GM20000 (cell line): ENCODE measurements around the gene ZDHHC12.
"Not testable (repeated sequence)": the region's sequence is repeated elsewhere in the genome, so short reads cannot be mapped to it uniquely, and the experiment has no call there.

ENCODE experiments used
- DNase-seq: peaks from one replicate; pipeline ENCODE4 v3.0.0; 2012; ENCODE audit warnings: low spot score
- CTCF ChIP-seq: IDR thresholded peaks from 2 replicates; pipeline ENCODE4 v1.5.1; 2012; ENCODE audit warnings: mild to moderate bottlenecking, control low read depth; ENCODE audit errors: extremely low read depth, missing control alignments

ZDHHC12 gene

GRCh38 chr9:128702949-128703615, 20.8 kb downstream of the ZDHHC12 start:
- no peak for TF ChIP-seq CTCF

GRCh38 chr9:128702445-128702948, 21.4 kb downstream of the ZDHHC12 start, which contains the start of gene PKN3:
Gene PKN3 (plus strand): TSS chr9:128702503. CDS start chr9:128702916, 413 bp downstream.
- DNase-seq: peak; percentile 97
- peak; percentile 80 for TF ChIP-seq CTCF

More at GRCh38 chr9:128702949-128703615, 20.8 kb downstream of the ZDHHC12 start:
- peak; percentile 81 for DNase-seq

- DNase-seq: no peak
- no peak for TF ChIP-seq CTCF
These were observed 22.6 kb downstream of the ZDHHC12 start for GRCh38 chr9:128701227-128701854.

- DNase-seq: not testable (repeated sequence)
These were observed 24.7 kb downstream of the ZDHHC12 start for GRCh38 chr9:128699096-128699795.

GRCh38 chr9:128696923-128697707, 26.8 kb downstream of the ZDHHC12 start:
- no peak for DNase-seq
- no peak for TF ChIP-seq CTCF

- peak; percentile 16 for DNase-seq
- no peak for TF ChIP-seq CTCF
These were observed 29.6 kb downstream of the ZDHHC12 start for GRCh38 chr9:128694344-128694743.

GRCh38 chr9:128693738-128694137, 30.2 kb downstream of the ZDHHC12 start:
- DNase-seq: not testable (repeated sequence)

- DNase-seq: no peak
- TF ChIP-seq CTCF: no peak
These were observed 33.3 kb downstream of the ZDHHC12 start for GRCh38 chr9:128690684-128691034.
